B cell (primary cell): Measurements from ENCODE around the gene ANOS1. TPM values are rescaled to one million over a fixed set of nuclear protein-coding genes. Genes with fewer than 3 reads are reported as not detected.

ENCODE experiments used
- ATAC-seq: fragments of 200-7000 bp; cut with Tn5 transposase; one replicate; pipeline ENCODE4 v1.10.0; 2021; ENCODE audit warnings: low read depth, mild to moderate bottlenecking, moderate number of reproducible peaks, moderate library complexity
- CTCF ChIA-PET: fragments of 350-600 bp; sonication (Branson Sonifier 250); formaldehyde crosslinking; loops from one replicate; lab custom pipeline; 2021; ENCODE audit warnings: antibody characterized with exemption, inconsistent platforms; lab: Charles Lee
- POLR2A ChIA-PET: fragments of 350-600 bp; sonication (Branson Sonifier 250); formaldehyde crosslinking; loops from one replicate; lab custom pipeline; 2021; ENCODE audit warnings: antibody characterized with exemption; lab: Charles Lee
- DNase-seq: peaks from one replicate; pipeline ENCODE4 v3.0.0; 2013
- H2AFZ ChIP-seq: 2 replicates; pipeline ENCODE4 v1.6.1; 2012; ENCODE audit warnings: mild to moderate bottlenecking, low read depth, low read length; ENCODE audit not compliant: insufficient read depth, poor library complexity, severe bottlenecking
- H3K27ac ChIP-seq, 2 donors: 1 replicate in 1 of 2; 2 replicates in 1 of 2; pipeline ENCODE4 v1.5.1; 2012 to 2013; ENCODE audit warnings: low read length in 2 of 2, mild to moderate bottlenecking in 2 of 2, moderate library complexity in 1 of 2
- H3K27me3 ChIP-seq, 4 experiments: fragments of 200-600 bp in 1 of 4; sonication (generic) in 1 of 4; replicated peaks in 1 of 4; 1 replicate in 2 of 4; 2 replicates in 2 of 4; pipeline versions ENCODE4 v1.6.1 to v1.7.0; 2013 to 2016; ENCODE audit warnings: low read length in 3 of 4, mild to moderate bottlenecking in 2 of 4, mixed read lengths in 1 of 4, moderate library complexity in 1 of 4; ENCODE audit not compliant: insufficient read depth in 4 of 4, control insufficient read depth in 3 of 4; ENCODE audit errors: control extremely low read depth in 1 of 4
- H3K36me3 ChIP-seq, 2 experiments: replicated peaks in 1 of 2; 1 replicate in 1 of 2; 2 replicates in 1 of 2; pipeline versions ENCODE4 v1.6.1 to v1.7.1; 2013; ENCODE audit warnings: low read length in 1 of 2; ENCODE audit not compliant: insufficient read depth in 2 of 2, control insufficient read depth in 1 of 2; ENCODE audit errors: control extremely low read depth in 1 of 2, extremely low read depth in 1 of 2
- H3K4me1 ChIP-seq, 2 donors: fragments of 200-600 bp in 1 of 2; sonication (generic) in 1 of 2; 1 replicate in 1 of 2; 2 replicates in 1 of 2; pipeline versions ENCODE4 v1.5.1 to v1.6.1; 2013 to 2017; ENCODE audit warnings: low read length in 2 of 2; ENCODE audit not compliant: control insufficient read depth in 2 of 2, insufficient read depth in 2 of 2
- H3K4me2 ChIP-seq: replicated peaks from 2 replicates; pipeline ENCODE3; 2012; ENCODE audit warnings: mild to moderate bottlenecking, low read depth, low read length; ENCODE audit not compliant: poor library complexity, severe bottlenecking
- H3K4me3 ChIP-seq, 5 experiments: fragments of 200-600 bp in 1 of 5; sonication (generic) in 1 of 5; 1 replicate in 3 of 5; 2 replicates in 2 of 5; pipeline versions ENCODE4 v1.5.1 to v1.7.0; 2011 to 2016; ENCODE audit warnings: low read length in 4 of 5, mild to moderate bottlenecking in 4 of 5, low read depth in 2 of 5, control low read depth in 1 of 5, moderate library complexity in 1 of 5; ENCODE audit not compliant: insufficient read depth in 1 of 5; ENCODE audit errors: control extremely low read depth in 1 of 5, extremely low read depth in 1 of 5
- H3K79me2 ChIP-seq: fragments of 200-600 bp; sonication (generic); one replicate; pipeline ENCODE4 v1.6.0; 2016; ENCODE audit warnings: low read length; ENCODE audit not compliant: control insufficient read depth, insufficient read depth
- H3K9ac ChIP-seq: fragments of 200-600 bp; sonication (generic); 2 replicates; pipeline ENCODE4 v1.6.1; 2017; ENCODE audit warnings: mild to moderate bottlenecking, low read length, moderate library complexity
- H3K9me3 ChIP-seq, 3 donors: one replicate each; pipeline versions ENCODE4 v1.6.1 to v1.7.1; 2013; ENCODE audit warnings: low read length in 2 of 3; ENCODE audit not compliant: control insufficient read depth in 2 of 3, insufficient read depth in 1 of 3; ENCODE audit errors: control extremely low read depth in 1 of 3
- H4K20me1 ChIP-seq: 2 replicates; pipeline ENCODE4 v1.6.0; 2012; ENCODE audit warnings: mild to moderate bottlenecking, low read length; ENCODE audit not compliant: insufficient read depth, control insufficient read depth, poor library complexity, severe bottlenecking
- H3K27ac Mint-ChIP-seq: one replicate; pipeline ENCODE4 v1.8.0; 2021; ENCODE audit warnings: mixed read lengths
- H3K27me3 Mint-ChIP-seq: one replicate; pipeline ENCODE4 v1.8.0; 2021; ENCODE audit warnings: mixed read lengths
- H3K4me1 Mint-ChIP-seq: one replicate; pipeline ENCODE4 v1.8.0; 2021; ENCODE audit warnings: mixed read lengths
- H3K4me3 Mint-ChIP-seq: one replicate; pipeline ENCODE4 v1.8.0; 2021; ENCODE audit warnings: mixed read lengths
- H3K9me3 Mint-ChIP-seq: one replicate; pipeline ENCODE4 v1.8.0; 2022; ENCODE audit warnings: mixed read lengths; ENCODE audit not compliant: insufficient read depth
- EZH2 ChIP-seq: IDR thresholded peaks from 2 replicates; pipeline ENCODE4 v1.6.1; 2012; ENCODE audit warnings: borderline replicate concordance, low read depth, mild to moderate bottlenecking, moderate library complexity, low read length; ENCODE audit not compliant: insufficient read depth, poor library complexity, severe bottlenecking
- WGBS: methylation state at CpG from one replicate; pipeline ENCODE4 v1.1.5; 2013; ENCODE audit warnings: missing lambda C conversion rate; ENCODE audit not compliant: insufficient coverage; 5-methylcytosine and 5-hydroxymethylcytosine counted together
- intact Hi-C: fragments of 100-400 bp; cut with micrococcal nuclease; formaldehyde crosslinking; loops from one replicate; pipeline ENCODE4 v1.10.0; 2022
- polyA plus RNA-seq: library from polyadenylated mRNA; depleted of rRNA; stranded (reverse); fragments of >200 nt; gene quantifications from 2 replicates; pipeline ENCODE4 v1.2.3, GENCODE V29; 2012
- total RNA-seq, 2 donors: library from RNA; stranded (reverse); fragments of 120-200 nt in 1 of 2; gene quantifications; 1 replicate in 1 of 2; 2 replicates in 1 of 2; pipeline versions ENCODE4 v1.2.3 to v1.2.4, GENCODE V29; 2013 to 2022
- TF ChIP-seq, protein P1 (sequence below): fragments of 200-600 bp; IDR thresholded peaks from one replicate; pipeline ENCODE4 v1.8.0; 2022; ENCODE audit warnings: antibody characterized with exemption, mild to moderate bottlenecking

ANOS1 gene
- total and polyA plus RNA-seq, 2 donors (not counting 1 experiment from before 2014, with no cell fraction given) = 0.10 TPM; not detected in 1

- Histone ChIP-seq H3K27me3 (no peaks in the 10 kb centered on the region), H3K9ac (no peak overlapping the region), H3K27ac (no peak overlapping the region), H3K36me3 (no peaks in the 10 kb centered on the region), H3K4me2 (no peak overlapping the region), H3K4me1 (no peaks in the 10 kb centered on the region), H3K9me3 (no peaks in the 10 kb centered on the region), H4K20me1 (no peaks in the 10 kb centered on the region), H3K4me3 (no peak overlapping the region), H2AFZ (no peak overlapping the region), H3K79me2 (no peaks in the 10 kb centered on the region)
- ChIA-PET CTCF (no interaction called here), POLR2A (no interaction called here)
- Mint-ChIP-seq H3K9me3 (no peaks in the 10 kb centered on the region), H3K4me3 (no peak overlapping the region), H3K27ac (no peak overlapping the region), H3K4me1 (no peaks in the 10 kb centered on the region), H3K27me3 (peaks cover 4% of the 10 kb centered on the region)
- ATAC-seq (no peak), DNase-seq (no peak)
- WGBS = 83% methylated on average over 2 of the region's 2 CpGs
- TF ChIP-seq, protein P1, sequence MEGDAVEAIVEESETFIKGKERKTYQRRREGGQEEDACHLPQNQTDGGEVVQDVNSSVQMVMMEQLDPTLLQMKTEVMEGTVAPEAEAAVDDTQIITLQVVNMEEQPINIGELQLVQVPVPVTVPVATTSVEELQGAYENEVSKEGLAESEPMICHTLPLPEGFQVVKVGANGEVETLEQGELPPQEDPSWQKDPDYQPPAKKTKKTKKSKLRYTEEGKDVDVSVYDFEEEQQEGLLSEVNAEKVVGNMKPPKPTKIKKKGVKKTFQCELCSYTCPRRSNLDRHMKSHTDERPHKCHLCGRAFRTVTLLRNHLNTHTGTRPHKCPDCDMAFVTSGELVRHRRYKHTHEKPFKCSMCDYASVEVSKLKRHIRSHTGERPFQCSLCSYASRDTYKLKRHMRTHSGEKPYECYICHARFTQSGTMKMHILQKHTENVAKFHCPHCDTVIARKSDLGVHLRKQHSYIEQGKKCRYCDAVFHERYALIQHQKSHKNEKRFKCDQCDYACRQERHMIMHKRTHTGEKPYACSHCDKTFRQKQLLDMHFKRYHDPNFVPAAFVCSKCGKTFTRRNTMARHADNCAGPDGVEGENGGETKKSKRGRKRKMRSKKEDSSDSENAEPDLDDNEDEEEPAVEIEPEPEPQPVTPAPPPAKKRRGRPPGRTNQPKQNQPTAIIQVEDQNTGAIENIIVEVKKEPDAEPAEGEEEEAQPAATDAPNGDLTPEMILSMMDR = no peak
- TF ChIP-seq EZH2 = no peak
- intact Hi-C loops = no loop called here
These were observed 59.8 kb downstream of the ANOS1 start for GRCh38 chrX:8672176-8672575.

DNA sequence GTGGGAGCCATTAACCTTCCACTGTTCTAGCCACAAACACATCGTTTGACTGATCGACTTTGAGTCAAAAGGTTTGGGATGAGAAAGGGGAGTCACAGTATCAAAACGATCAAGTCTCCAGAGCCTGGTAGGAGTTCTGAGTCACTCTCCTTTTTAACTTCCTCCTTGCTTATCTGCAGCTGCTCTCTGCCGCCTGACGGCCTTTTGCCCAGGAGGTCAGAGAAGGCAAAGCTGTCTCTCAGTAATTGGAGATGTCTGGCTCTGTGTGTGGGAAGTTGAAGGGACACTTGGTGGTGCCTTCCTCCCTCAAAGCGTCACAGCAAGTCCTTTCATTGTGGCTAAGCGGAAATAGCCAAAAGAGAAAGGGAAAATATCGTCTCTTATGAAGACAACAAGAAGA lies 63.1 kb downstream of the ANOS1 start:
- H3K4me1 Mint-ChIP-seq = no peaks in the 10 kb centered on the region
- no peak for DNase-seq
- Histone ChIP-seq H3K9me3 (no peaks in the 10 kb centered on the region), H3K27ac (no peak overlapping the region), H3K36me3 (no peaks in the 10 kb centered on the region), H3K9ac (no peak overlapping the region), H3K4me3 (no peak overlapping the region), H3K79me2 (no peaks in the 10 kb centered on the region), H3K4me2 (no peak overlapping the region), H3K4me1 (no peaks in the 10 kb centered on the region), H3K27me3 (no peaks in the 10 kb centered on the region), H2AFZ (no peak overlapping the region), H4K20me1 (no peaks in the 10 kb centered on the region)
- whole genome bisulfite sequencing = no CpG with 5 or more reads among the region's 8 CpGs
- H3K27ac Mint-ChIP-seq = peak overlapping the region; percentile 32
- H3K9me3 Mint-ChIP-seq = no peaks in the 10 kb centered on the region
- ATAC-seq = no peak
- CTCF ChIA-PET = no interaction called here
- intact Hi-C loops = no loop called here
- TF ChIP-seq, protein P1 = no peak
- no peak for TF ChIP-seq EZH2
- no peak overlapping the region for H3K4me3 Mint-ChIP-seq
- POLR2A ChIA-PET = no interaction called here
- peaks cover 4% of the 10 kb centered on the region for H3K27me3 Mint-ChIP-seq
